Middle frontal gyrus (tissue), 1 donor: ENCODE measurements around the gene FAAP20.
"Not testable (repeated sequence)": the region's sequence is repeated elsewhere in the genome, so short reads cannot be mapped to it uniquely, and the experiment has no call there.

Experiments
- DNase-seq: peaks from one replicate; pipeline ENCODE4 v3.0.0-alpha.2; 2015; ENCODE audit warnings: low spot score; ENCODE audit errors: extremely low spot score

FAAP20 gene

GRCh38 chr1:2160451-2161300, 33.9 kb downstream of the FAAP20 start:
- DNase-seq = no peak

GRCh38 chr1:2159124-2159523, 35.4 kb downstream of the FAAP20 start:
- no peak for DNase-seq

- DNase-seq = no peak
Measured at GRCh38 chr1:2158272-2158671, 36.3 kb downstream of the FAAP20 start.

- DNase-seq = no peak
Measured at GRCh38 chr1:2157856-2158255, 36.7 kb downstream of the FAAP20 start.

- no peak for DNase-seq
Measured at GRCh38 chr1:2156866-2157265, 37.7 kb downstream of the FAAP20 start.

GRCh38 chr1:2155788-2156187, 38.8 kb downstream of the FAAP20 start:
- DNase-seq = no peak

GRCh38 chr1:2155147-2155598, 39.4 kb downstream of the FAAP20 start:
- DNase-seq = no peak

GRCh38 chr1:2154022-2154421, 40.5 kb downstream of the FAAP20 start:
- no peak for DNase-seq

GRCh38 chr1:2152954-2153353, 41.6 kb downstream of the FAAP20 start:
- DNase-seq = no peak

GRCh38 chr1:2151911-2152310, 42.7 kb downstream of the FAAP20 start:
- no peak for DNase-seq

GRCh38 chr1:2151252-2151651, 43.3 kb downstream of the FAAP20 start:
- DNase-seq = no peak

GRCh38 chr1:2150801-2151200, 43.8 kb downstream of the FAAP20 start:
- no peak for DNase-seq

GRCh38 chr1:2148691-2149090, 45.9 kb downstream of the FAAP20 start:
- DNase-seq = no peak

- not testable (repeated sequence) for DNase-seq
Measured at GRCh38 chr1:2147869-2148268, 46.7 kb downstream of the FAAP20 start.

GRCh38 chr1:2146836-2147517, 47.6 kb downstream of the FAAP20 start:
- no peak for DNase-seq

GRCh38 chr1:2145946-2146835, 48.4 kb downstream of the FAAP20 start:
- DNase-seq = no peak

GRCh38 chr1:2144501-2145090, 50.0 kb downstream of the FAAP20 start:
- DNase-seq = no peak

GRCh38 chr1:2143814-2144500, 50.6 kb downstream of the FAAP20 start:
- DNase-seq = no peak

GRCh38 chr1:2141025-2141424, 53.5 kb downstream of the FAAP20 start:
- DNase-seq = no peak
